ENCODE data around the gene B4GALT3.

B4GALT3 gene

DNA sequence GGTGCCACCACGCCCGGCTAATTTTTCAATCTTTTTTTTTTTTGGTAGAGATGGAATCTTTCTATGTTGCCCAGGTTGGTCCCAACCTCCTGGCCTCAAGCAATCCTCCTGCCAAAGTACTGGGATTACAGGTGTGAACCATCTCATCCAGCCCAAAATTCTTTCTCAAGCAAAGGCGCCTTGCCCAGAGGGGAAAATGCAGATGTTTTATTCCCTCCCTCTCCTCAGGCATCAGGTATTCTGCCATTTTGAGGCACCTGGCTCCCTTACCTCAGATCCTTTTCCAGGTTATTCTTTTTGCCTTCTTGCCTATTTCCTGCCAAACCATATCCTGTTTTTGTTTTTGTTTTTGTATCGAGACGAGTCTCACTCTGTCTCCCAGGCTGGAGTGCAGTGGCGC, 11.1 kb upstream of the B4GALT3 start:
- no peak for DNase-seq (ENCODE audit: low spot score)

GRCh38 chr1:161187311-161187710, 10.0 kb upstream of the B4GALT3 start:
- DNase-seq (ENCODE audit: low spot score) = no peak

DNA sequence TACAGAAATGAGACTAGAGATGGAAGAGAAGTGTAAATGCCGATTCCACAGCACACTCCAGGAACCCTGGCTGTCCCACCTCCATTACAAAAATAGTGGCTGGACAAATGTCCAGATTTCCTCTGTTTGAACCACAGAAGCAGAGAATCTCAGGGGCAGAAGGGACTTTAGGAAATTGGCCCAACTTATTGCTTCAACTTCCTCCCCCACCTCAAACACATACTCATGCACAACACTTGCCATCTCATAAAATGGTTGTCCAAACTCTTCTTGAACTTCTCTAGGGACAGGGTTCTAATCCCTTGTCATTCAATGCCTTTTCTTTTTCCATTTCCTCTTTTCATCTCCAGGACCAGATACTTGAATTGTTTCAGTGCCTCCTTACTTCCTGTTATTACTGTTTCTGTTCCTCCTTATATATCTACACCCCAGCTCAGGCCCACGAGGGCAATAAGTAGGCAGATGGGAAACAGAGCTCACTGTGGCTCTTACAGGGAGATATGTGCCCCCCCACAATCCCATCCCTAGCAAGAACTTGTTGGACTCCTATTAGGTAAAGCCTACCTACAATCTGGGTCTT, 8.5 kb upstream of the B4GALT3 start:
- DNase-seq (ENCODE audit: low spot score) = no peak

- DNase-seq (ENCODE audit: low spot score) = no peak
These were observed 8.0 kb upstream of the B4GALT3 start for GRCh38 chr1:161185282-161185682.

- peak; percentile 39 for DNase-seq (ENCODE audit: low spot score)
These were observed 4.9 kb upstream of the B4GALT3 start for GRCh38 chr1:161182214-161182613.

- DNase-seq (ENCODE audit: low spot score) = no peak
These were observed 3.3 kb upstream of the B4GALT3 start for GRCh38 chr1:161180639-161181038.

DNA sequence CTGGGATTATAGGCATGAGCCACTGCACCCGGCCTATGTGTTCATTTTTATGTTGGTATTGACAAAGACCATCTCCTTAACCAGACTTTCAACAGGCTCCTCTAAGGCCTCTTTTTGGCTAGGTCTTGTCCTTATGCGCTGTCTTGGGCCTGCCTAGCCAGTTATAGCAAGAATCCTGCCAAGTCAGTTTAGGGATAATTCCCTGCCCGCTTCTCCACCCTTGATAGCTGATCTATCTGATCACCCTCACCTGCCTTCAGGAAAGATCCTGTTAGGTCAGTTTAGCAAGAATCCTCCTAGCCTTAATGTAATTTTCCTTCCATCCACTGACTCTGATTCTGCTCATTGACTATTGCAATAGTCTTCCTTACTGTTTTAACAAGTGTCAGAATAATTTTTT, 2.4 kb upstream of the B4GALT3 start:
- DNase-seq (ENCODE audit: low spot score) = no peak

- no peak for DNase-seq (ENCODE audit: low spot score)
These were observed 583 bp upstream of the B4GALT3 start for GRCh38 chr1:161177936-161178244.

DNA sequence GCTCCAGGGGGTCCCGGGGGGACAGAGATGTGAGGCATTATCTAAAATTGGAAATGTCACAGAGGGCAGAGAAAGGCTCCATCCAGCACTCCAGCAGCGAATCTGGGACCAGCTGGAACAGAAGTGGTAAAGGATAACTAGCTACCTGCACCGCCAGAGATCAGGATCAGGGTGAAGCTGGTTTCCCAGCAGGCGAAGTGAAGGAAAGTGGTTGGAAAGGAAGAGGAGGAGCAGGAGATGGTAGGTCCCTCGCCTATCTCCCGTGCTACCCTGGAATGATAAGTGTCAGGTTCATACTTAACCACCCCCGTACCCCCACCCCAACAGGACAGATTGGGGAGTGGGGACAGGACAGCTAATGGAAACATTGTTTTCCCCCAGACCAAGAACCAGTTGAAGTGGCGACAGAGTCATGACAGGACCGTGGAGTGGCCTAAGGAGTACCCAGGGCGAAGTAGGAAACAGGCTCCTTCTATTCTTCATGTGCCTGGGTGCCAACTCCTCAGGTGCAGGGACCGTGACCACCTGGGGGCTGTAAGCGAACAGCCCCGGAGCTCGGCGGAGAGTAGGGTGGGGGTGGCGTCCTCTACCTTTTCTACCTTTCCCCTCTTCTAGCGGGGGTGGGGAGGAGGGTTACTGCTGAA, 717 bp downstream of the B4GALT3 start:
- DNase-seq (ENCODE audit: low spot score) = no peak

- no peak for DNase-seq (ENCODE audit: low spot score)
These were observed 1.4 kb downstream of the B4GALT3 start for GRCh38 chr1:161175771-161176453.

- no peak for DNase-seq (ENCODE audit: low spot score)
These were observed 2.4 kb downstream of the B4GALT3 start for GRCh38 chr1:161174911-161175310.

GRCh38 chr1:161173711-161174110, 3.6 kb downstream of the B4GALT3 start:
- DNase-seq (ENCODE audit: low spot score) = no peak

DNA sequence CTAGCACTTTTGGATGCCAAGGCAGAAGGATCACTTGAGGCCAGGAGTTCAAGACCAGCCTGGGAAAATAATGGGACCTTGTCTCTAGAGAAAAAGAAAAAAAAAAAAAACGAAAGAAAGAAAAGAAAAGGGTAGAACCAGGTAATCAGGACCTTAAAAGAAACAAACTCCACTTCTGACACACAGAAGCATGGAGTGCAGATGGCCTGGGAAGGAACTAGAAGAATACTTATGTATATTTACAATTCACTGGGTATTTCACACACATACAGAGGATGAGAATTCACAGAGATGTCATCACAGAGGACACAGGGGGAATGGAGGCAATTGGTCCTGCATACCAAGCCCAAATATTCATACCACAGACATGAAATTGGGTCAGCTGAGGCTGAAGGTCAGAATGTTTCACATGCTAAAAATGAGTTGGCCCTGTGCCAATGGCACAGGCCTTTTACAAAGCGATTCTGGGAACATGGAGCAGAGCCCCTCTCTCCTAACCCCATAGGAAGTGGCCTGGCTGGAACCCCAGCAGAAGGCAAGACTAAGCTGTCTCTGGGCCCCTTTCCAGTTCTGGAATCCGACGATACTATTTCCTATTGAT, 4.4 kb downstream of the B4GALT3 start:
- DNase-seq (ENCODE audit: low spot score) = no peak

- DNase-seq (ENCODE audit: low spot score) = no peak
These were observed 5.0 kb downstream of the B4GALT3 start for GRCh38 chr1:161172349-161172748.

GRCh38 chr1:161171696-161172095, 5.6 kb downstream of the B4GALT3 start:
- no peak for DNase-seq (ENCODE audit: low spot score)

DNA sequence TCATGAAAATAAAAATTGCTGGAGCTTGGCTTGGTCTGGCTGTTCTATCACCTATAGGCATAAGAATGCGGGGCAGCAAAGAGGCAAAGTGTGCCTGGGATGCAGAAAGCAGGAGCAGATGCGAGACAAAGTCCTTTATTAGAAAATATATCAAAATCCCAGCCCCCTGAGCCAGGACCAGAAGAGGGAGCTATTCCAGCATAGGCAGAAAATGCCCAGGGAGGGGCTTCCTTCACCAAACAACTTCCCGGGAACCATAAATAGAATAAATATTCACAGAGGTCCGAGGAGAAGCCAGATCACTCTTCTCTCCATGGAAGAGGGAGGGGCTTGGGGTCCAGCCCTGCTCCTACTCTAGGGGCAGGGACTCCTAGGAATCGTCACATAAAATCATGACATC, 6.1 kb downstream of the B4GALT3 start:
- no peak for DNase-seq (ENCODE audit: low spot score)

- DNase-seq (ENCODE audit: low spot score) = no peak
These were observed 8.4 kb downstream of the B4GALT3 start for GRCh38 chr1:161168906-161169305.

- peak; percentile 66 for DNase-seq (ENCODE audit: low spot score)
These were observed 10.4 kb downstream of the B4GALT3 start for GRCh38 chr1:161166669-161167548.

DNA sequence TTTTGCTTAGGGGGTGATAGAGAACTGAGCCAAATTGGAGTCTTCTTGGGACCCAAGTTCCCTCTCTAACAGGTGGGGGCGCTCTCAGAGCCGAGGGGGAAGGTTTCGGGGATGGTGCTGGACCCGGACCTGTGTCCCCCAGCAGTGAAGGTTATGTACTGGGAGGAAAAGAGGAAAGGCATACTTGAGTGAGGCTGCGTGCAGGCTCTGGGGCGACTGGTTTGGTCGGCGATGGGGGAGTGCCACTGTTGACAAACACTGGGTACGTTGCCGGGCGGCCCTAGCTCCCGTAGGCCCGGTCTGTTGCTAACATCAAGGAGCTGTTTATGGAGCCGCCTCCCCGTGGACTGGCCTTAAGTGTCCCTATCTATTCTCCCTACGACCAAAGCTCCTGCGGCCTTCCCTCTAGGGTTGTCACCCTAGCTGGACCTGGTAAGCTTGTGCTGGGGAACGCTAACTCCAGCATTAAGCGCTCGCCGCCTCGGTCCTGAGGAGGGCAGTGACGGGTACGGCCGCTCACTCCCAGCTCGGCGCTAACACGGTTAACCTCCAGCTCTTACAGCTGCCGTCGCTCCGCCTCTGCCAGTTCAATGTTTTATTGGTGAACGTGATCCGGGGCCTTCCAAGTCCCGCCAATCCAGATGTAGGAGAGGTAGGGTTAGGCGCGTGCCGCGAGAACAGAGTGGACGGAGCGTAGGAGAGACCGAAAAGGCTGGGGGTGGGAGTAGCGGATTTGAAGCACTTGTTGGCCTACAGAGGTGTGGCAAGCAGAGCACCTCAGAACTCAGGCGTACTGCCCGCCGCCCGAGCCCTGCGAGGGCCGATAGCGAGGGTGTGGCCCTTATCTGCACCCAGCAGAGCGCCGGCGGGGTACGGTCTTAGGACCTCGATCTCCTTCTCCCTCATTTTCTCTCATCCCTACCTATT, 11.3 kb downstream of the B4GALT3 start, which contains the start of gene PPOX:
TSS of gene PPOX (plus strand) at position 685 of the 927 bp plus-strand sequence. CDS start 422 bp downstream, outside the sequence.
- DNase-seq (ENCODE audit: low spot score) = peak; percentile 99

DNA sequence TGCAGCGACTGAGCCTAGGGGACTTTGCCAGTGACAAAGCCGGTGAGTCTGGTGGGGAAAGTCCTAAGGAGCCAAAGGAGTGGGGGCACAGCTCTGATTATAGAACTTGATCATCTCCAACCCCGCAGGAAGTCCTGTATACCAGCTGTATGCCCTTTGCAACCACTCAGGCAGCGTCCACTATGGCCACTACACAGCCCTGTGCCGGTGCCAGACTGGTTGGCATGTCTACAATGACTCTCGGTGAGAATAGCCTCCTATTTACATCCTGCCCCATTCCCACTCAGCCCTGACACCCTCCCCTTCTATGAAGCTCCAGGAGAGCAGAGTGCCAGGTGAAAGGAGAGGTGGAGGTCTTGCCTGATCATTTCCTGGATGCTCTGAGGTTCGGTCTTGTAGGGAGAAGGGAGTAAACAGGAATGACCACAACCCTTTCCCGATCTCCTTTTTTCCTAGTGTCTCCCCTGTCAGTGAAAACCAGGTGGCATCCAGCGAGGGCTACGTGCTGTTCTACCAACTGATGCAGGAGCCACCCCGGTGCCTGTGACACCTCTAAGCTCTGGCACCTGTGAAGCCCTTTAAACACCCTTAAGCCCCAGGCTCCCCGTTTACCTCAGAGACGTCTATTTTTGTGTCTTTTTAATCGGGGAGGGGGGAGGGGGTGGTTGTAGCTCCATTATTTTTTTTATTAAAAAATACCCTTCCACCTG, 12.3 kb downstream of the B4GALT3 start:
- no peak for DNase-seq (ENCODE audit: low spot score)

Measured in RKO (cell line).